ENCODE results near the gene FMN1.

GRCh38 chr15:32922541-32922940 is 272.0 kb downstream of the FMN1 start:
- TF ChIP-seq CTCF (conservative IDR thresholded peaks at IDR 0.05) (no peak), EZH2 (IDR thresholded peaks at IDR 0.05; ENCODE audit: low read depth) (no peak)
